Measurements from ENCODE around the gene DNM3. TPM values are rescaled to one million over a fixed set of nuclear protein-coding genes. Genes with fewer than 3 reads are reported as not detected.

DNM3 gene
- total RNA-seq, 1 donor from 2014 or later: 2.1 TPM

- Mint-ChIP-seq H3K4me1 (ENCODE audit: unreplicated experiment) (peaks cover 39% of the 10 kb centered on the region), H3K27ac (no peak overlapping the region), H3K9me3 (no peaks in the 10 kb centered on the region), H3K4me3 (no peak overlapping the region), H3K36me3 (no peaks in the 10 kb centered on the region), H3K27me3 (no peaks in the 10 kb centered on the region)
- DNase-seq (ENCODE audit: extremely low spot score, unreplicated experiment): no peak
- no peak for TF ChIP-seq CTCF (conservative IDR thresholded peaks at IDR 0.05)
Observed at GRCh38 chr1:172266528-172267174, 425.4 kb downstream of the DNM3 start.

GRCh38 chr1:172268237-172268636 is 426.9 kb downstream of the DNM3 start:
- H3K9me3 Mint-ChIP-seq: no peaks in the 10 kb centered on the region
- H3K4me1 Mint-ChIP-seq (ENCODE audit: unreplicated experiment): peaks cover 39% of the 10 kb centered on the region
- H3K27me3 Mint-ChIP-seq: no peaks in the 10 kb centered on the region
- DNase-seq (ENCODE audit: extremely low spot score, unreplicated experiment): no peak
- no peaks in the 10 kb centered on the region for H3K36me3 Mint-ChIP-seq
- H3K4me3 Mint-ChIP-seq: no peak overlapping the region
- no peak for TF ChIP-seq CTCF (conservative IDR thresholded peaks at IDR 0.05)
- H3K27ac Mint-ChIP-seq: no peak overlapping the region

GRCh38 chr1:172269084-172269483 is 427.8 kb downstream of the DNM3 start:
- H3K27ac Mint-ChIP-seq: peak overlapping the region; percentile 30
- peak overlapping the region; percentile 46 for H3K4me3 Mint-ChIP-seq
- H3K36me3 Mint-ChIP-seq: no peaks in the 10 kb centered on the region
- no peaks in the 10 kb centered on the region for H3K9me3 Mint-ChIP-seq
- H3K4me1 Mint-ChIP-seq (ENCODE audit: unreplicated experiment): peaks cover 42% of the 10 kb centered on the region
- no peak for TF ChIP-seq CTCF (conservative IDR thresholded peaks at IDR 0.05)
- DNase-seq (ENCODE audit: extremely low spot score, unreplicated experiment): no peak
- no peaks in the 10 kb centered on the region for H3K27me3 Mint-ChIP-seq

- Mint-ChIP-seq H3K36me3 (no peaks in the 10 kb centered on the region), H3K4me1 (ENCODE audit: unreplicated experiment) (peaks cover 42% of the 10 kb centered on the region), H3K9me3 (no peaks in the 10 kb centered on the region), H3K4me3 (peak overlapping the region; percentile 5), H3K27me3 (no peaks in the 10 kb centered on the region), H3K27ac (peak overlapping the region; percentile 35)
- no peak for DNase-seq (ENCODE audit: extremely low spot score, unreplicated experiment)
- no peak for TF ChIP-seq CTCF (conservative IDR thresholded peaks at IDR 0.05)
Observed at GRCh38 chr1:172269644-172270043, 428.3 kb downstream of the DNM3 start.

- Mint-ChIP-seq H3K4me1 (ENCODE audit: unreplicated experiment) (peaks cover 47% of the 10 kb centered on the region), H3K27me3 (no peaks in the 10 kb centered on the region), H3K9me3 (no peaks in the 10 kb centered on the region), H3K4me3 (no peak overlapping the region), H3K27ac (no peak overlapping the region), H3K36me3 (no peaks in the 10 kb centered on the region)
- no peak for DNase-seq (ENCODE audit: extremely low spot score, unreplicated experiment)
- TF ChIP-seq CTCF (conservative IDR thresholded peaks at IDR 0.05): no peak
Observed at GRCh38 chr1:172270605-172271004, 429.3 kb downstream of the DNM3 start.
